ENCODE measurements around the gene RAET1G.
"Not testable (repeated sequence)": the region's sequence is repeated elsewhere in the genome, so short reads cannot be mapped to it uniquely, and the experiment has no call there.

RAET1G gene

GRCh38 chr6:149933036-149933435 lies 10.1 kb upstream of the RAET1G start:
- no peak for DNase-seq

- DNase-seq = no peak
Measured at GRCh38 chr6:149931501-149931900, 8.6 kb upstream of the RAET1G start.

- no peak for DNase-seq
Measured at GRCh38 chr6:149929422-149929821, 6.5 kb upstream of the RAET1G start.

DNA sequence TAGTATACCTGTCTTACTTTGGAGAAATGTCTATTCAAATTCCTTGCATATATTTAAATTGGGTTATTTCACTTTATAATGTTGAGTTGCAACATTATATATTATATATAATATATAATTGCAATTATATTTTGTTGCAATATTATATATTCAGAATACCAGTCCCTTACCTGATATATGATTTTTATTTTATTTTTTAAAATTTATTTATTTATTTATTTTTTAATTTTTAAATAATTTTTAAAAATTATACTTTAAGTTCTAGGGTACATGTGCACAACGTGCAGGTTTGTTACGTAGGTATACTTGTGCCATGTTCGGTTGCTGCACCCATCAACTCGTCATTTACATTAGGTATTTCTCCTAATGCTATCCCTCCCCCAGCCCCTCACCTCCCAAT lies 4.1 kb upstream of the RAET1G start:
- DNase-seq = not testable (repeated sequence)

- peak; percentile 36 for DNase-seq
Measured at GRCh38 chr6:149925974-149926777, 3.3 kb upstream of the RAET1G start.

GRCh38 chr6:149925253-149925973 lies 2.5 kb upstream of the RAET1G start:
- DNase-seq = no peak

- DNase-seq = no peak
Measured at GRCh38 chr6:149924933-149925252, 2.0 kb upstream of the RAET1G start.

GRCh38 chr6:149924206-149924932 lies 1.4 kb upstream of the RAET1G start:
- no peak for DNase-seq

DNA sequence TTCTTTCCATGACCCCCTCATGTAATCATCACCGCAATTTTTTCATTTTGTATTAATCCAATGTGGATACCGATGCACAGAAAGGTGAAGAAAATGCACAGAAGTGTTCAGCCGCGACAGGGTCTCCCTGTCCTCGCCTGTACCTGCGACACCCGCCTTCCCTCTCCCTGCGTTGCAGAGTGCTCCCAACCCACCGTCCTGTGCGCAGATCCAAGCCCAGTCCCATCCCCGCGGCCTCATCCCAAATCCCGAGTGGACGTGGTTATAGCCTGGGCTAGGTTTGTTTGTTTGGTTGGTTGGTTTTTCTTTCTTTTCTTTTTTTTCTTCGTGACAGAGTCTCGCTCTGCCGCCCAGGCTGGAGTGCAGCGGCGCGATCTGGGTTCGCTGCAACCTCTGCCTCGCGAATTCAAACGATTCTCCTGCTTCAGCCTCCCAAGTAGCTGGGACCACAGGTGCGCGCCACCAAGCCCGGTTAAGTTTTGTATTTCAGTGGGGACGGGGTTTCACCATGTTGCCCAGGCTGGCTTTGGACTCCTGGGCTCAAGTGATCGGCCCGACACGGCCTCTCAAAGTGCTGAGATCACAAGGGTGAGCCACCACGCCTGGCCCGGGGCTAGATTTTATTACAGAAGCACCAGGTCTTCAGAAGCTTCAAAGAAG lies 536 bp upstream of the RAET1G start:
- no peak for DNase-seq

- not testable (repeated sequence) for DNase-seq
Measured at GRCh38 chr6:149922091-149922490, 830 bp downstream of the RAET1G start.

DNA sequence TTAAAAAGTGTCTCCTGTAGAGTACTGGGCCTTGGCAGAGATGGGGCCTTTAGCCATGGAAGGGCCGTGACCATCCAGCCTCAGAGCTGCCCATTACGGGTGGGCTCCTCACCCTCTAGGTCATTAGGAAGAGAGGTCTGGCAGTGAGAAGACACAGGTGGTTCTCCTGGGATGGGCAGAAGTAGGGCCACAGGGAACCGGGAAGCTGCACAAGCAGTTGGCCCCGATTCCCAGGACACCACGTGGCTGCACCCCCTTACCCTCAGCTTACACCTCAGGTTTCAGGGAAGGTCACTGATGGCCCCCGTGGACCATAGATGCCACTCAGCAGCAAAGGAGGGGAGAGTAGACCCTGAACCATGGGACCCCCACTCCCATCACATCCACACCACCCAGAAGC lies 1.6 kb downstream of the RAET1G start:
- DNase-seq = no peak

- no peak for DNase-seq
Measured at GRCh38 chr6:149919834-149920225, 3.1 kb downstream of the RAET1G start.

GRCh38 chr6:149919126-149919833 lies 3.6 kb downstream of the RAET1G start:
- DNase-seq = not testable (repeated sequence)

DNA sequence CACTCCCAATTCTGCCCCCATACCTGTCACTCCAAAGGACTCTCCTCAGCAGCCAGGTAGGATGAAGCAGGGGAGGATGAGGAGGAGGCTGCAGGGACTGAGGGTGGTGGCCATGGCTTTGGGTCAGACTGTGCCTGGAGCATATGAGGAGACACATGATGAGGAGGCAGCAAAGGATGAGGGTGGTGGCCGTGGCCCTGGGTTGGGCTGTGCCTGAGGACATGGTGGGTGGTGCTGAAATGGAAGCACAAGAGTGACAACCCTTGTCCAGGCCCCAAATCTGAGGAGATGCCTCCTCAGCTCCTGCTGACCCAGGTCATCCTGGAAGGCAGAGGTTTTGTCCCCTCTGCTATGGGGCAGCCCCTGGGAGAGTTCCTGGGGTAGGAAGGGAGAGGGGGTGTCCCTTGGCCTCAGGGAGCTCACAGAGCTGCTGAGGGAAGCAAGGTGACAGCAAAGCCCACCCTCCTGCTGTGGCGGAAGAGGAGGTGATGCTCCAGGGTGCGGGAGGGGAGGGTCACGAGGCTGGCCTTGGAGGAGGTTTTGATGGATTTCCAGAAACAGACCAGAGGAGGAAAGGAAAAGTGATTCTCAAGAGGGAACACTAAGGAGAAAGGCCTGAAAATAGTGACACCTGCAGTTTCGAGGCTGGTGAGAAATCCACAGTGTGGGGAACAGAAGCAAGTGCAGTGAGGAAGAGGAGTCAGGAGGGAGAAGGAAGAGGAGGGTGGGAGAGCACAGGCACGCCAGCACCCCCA lies 4.6 kb downstream of the RAET1G start:
- DNase-seq = no peak

GRCh38 chr6:149917679-149918078 lies 5.2 kb downstream of the RAET1G start:
- DNase-seq = no peak

DNA sequence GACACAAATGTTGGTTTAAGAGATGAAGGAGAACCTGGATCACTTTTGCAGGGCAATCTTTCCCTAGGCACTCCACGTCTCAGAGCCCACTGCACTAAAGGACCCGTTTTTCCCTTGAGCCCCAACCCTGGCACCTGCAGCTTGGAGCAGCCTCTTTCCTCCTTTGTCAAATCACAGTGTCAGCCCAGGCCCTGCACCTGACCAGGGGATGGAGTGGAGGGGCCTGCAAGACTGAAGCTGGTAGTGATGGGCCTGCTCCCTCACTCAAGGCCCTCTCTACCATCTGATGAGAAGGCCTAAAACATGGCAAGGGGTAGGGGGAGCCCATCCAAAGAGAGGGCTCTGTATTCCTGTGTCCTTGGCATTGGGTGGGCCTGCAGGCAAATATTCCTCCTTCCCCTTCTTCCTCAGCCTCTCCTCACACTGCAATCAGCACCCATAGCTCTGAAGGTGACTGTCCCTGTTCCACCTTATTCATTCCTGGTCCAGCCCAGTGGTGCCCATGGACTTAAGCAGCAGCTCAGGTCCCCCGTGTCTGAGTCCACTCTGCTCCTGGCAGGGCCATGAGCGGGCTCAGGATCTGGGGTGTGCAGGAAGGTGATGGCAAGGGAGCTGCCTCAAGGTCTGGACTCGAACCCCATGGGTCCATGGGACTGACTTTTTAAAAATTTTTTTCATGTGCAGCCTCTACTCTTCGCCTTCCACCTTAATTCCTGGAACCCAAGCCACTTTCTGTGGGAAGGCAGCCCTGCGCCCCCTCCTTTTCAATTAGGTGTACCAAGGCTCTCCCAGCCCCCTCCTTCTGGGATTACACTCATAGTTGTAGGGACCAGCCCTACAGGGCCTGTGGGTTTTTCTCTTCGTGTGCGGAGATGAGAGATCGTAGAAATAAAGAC lies 6.7 kb downstream of the RAET1G start:
- DNase-seq = no peak

GRCh38 chr6:149913540-149914240 lies 9.2 kb downstream of the RAET1G start:
- no peak for DNase-seq

DNA sequence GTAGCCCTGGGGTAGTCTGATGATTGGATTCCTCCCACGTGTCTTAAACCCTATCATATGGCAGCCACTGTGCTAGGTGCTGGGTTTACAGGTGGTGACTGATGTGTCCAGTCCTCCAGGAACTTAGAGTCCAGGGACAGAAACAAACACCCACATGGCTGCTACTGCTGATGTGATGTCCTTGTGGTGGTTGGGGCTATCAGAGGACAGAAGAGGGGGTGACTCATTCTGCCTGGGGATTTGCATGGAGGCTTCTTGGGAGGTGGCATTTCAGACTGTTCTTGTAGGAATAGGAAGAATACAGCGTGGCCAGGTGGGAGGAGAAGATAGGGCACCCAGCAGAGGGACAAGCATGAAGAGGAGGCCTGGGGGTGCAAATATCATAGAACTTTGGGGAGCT lies 9.8 kb downstream of the RAET1G start:
- no peak for DNase-seq

GRCh38 chr6:149912680-149913079 lies 10.2 kb downstream of the RAET1G start:
- not testable (repeated sequence) for DNase-seq

DNA sequence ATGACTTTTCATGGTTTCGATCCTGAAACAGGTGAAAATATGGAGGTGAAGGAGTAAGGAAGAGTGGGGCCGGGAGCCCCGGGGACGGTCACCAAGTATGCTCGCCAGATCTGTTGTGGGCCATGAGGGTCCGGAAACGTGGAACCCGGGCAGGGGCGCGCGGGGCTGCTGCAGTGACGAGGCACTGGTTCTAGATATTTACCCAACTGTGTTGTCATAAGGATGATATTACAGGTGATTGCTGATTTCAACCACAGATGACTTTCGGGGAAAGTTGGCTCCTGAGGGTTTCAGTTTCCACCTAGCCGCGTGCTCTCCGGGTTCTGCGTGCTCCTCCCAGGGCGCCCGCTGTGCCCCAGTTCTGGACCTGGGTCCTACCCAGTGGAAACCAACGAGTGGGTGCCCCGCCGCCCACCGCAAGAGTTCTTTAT lies 12.2 kb downstream of the RAET1G start:
- DNase-seq = no peak
